ENCODE measurements around the gene ZNF732. TPM values are rescaled to one million over a fixed set of nuclear protein-coding genes. Genes with fewer than 3 reads are reported as not detected.

ZNF732 gene
- total and polyA plus RNA-seq, 9 donors = 0.30 to 0.85 (median 0.43) TPM

- Histone ChIP-seq H3K36me3 (no peaks in the 10 kb centered on the region), H3K4me3 (peak within 1 kb of the TSS; percentile 92), H3K4me1 (ENCODE audit: insufficient read depth) (peaks cover 10% of the 10 kb centered on the region), H3K27me3 (no peaks in the 10 kb centered on the region), H3K9me3 (peaks cover 0 to 4% of the 10 kb centered on the region in 2 donors), H3K27ac (peak within 1 kb of the TSS; percentile 92 to 94)
- intact Hi-C loops (cut with DNase I) = loop anchor here in 1 of 4 donors (5.0 kb wide), 2 partner anchors 160 to 335 kb away; partner anchors contain the start of genes ATP5ME, MYL5, PIGG and ZNF721
- DNase-seq = peak; percentile 96 to 98 (median 97)
- WGBS, 3 donors = 0% methylated on average over 58 to 59 of the region's 59 CpGs
- TF ChIP-seq EP300 (IDR thresholded peaks at IDR 0.05) (peak; percentile 2), POLR2A (IDR thresholded peaks at IDR 0.05) (peak; percentile 73)
- TF ChIP-seq, protein P1, sequence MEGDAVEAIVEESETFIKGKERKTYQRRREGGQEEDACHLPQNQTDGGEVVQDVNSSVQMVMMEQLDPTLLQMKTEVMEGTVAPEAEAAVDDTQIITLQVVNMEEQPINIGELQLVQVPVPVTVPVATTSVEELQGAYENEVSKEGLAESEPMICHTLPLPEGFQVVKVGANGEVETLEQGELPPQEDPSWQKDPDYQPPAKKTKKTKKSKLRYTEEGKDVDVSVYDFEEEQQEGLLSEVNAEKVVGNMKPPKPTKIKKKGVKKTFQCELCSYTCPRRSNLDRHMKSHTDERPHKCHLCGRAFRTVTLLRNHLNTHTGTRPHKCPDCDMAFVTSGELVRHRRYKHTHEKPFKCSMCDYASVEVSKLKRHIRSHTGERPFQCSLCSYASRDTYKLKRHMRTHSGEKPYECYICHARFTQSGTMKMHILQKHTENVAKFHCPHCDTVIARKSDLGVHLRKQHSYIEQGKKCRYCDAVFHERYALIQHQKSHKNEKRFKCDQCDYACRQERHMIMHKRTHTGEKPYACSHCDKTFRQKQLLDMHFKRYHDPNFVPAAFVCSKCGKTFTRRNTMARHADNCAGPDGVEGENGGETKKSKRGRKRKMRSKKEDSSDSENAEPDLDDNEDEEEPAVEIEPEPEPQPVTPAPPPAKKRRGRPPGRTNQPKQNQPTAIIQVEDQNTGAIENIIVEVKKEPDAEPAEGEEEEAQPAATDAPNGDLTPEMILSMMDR (IDR thresholded peaks at IDR 0.05) = no peak
These were observed 32.1 kb upstream of the ZNF732 start, which contains the start of gene ZNF141 for GRCh38 chr4:337143-337931. TSS of gene ZNF141 (plus strand) at chr4:337814. CDS start at chr4:337984, 170 bp downstream.

DNA sequence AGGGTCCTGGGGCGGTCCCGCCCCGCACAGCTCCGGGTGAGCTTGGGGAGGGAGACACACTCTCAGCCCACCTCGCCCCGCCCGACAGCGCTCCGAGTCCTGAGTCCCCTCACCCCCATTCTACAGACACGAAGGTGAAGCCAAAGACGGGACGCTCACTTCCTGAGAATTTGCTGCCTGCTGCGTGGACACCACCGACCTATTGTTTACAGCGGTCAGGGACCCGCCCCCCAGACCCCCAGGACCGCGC lies 31.5 kb upstream of the ZNF732 start:
- no peaks in the 10 kb centered on the region for H3K9me3 ChIP-seq
- no peak for TF ChIP-seq EP300 (IDR thresholded peaks at IDR 0.05)
- TF ChIP-seq POLR2A (IDR thresholded peaks at IDR 0.05) = no peak
- TF ChIP-seq, protein P1 (IDR thresholded peaks at IDR 0.05) = no peak
- H3K4me3 ChIP-seq = peak overlapping the region; percentile 92
- peak overlapping the region; percentile 92 to 94 for H3K27ac ChIP-seq
- peak in 1 of 5 donors; percentile 66 for DNase-seq
- intact Hi-C loops (cut with DNase I) = loop anchor here in 1 of 4 donors (5.0 kb wide), 2 partner anchors 160 to 335 kb away; partner anchors contain the start of genes ATP5ME, MYL5, PIGG and ZNF721
- no peaks in the 10 kb centered on the region for H3K36me3 ChIP-seq
- 0 to 2% (median 0%) methylated on average over 12 to 18 of the region's 18 CpGs for WGBS, 3 donors
- peaks cover 10% of the 10 kb centered on the region for H3K4me1 ChIP-seq (ENCODE audit: insufficient read depth)
- no peaks in the 10 kb centered on the region for H3K27me3 ChIP-seq

DNA sequence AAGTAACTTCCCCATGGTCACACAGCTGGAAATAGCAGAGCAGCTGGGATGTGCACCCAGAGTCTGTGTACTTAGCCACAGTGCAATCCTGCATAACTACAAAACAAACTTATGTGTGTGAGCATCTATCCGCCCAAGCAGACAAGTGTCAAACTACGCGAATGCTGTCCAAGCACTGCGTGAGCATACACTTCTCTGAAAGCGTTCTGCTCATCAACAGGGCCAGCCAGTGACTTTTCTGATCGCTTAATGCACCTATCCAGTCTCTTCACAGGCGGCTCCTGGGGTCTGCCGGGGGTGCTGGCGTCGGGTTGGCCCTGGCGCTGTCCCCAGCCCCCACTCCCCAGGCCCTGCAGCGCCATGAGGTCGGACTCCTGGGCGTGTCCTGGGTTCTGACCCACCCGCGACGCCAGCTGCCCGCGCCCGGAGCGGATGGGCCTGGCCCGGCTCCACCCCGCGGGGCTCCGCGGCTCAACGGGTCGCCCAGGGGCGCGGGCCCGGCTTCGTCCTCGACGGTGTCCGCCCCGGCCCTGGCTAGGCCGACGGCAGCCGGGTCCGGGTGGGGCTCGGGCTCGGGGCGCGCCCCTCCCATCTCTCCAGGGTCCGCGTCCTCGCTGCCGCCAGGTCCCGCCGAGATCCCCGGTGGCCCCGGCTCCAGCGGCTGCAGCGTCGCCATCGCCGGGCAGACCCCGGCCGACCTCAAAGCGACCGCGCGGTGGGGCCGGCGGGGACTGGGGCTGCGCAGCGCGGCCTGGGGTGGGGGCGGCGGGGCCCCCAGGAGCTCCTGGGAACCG lies 31.0 kb upstream of the ZNF732 start:
- H3K27ac ChIP-seq = peak overlapping the region; percentile 92 to 94
- no peaks in the 10 kb centered on the region for H3K36me3 ChIP-seq
- no peaks in the 10 kb centered on the region for H3K9me3 ChIP-seq
- peaks cover 10% of the 10 kb centered on the region for H3K4me1 ChIP-seq (ENCODE audit: insufficient read depth)
- no peaks in the 10 kb centered on the region for H3K27me3 ChIP-seq
- WGBS, 3 donors = 3 to 12% (median 6%) methylated on average over 23 to 71 of the region's 71 CpGs
- no peak for TF ChIP-seq POLR2A (IDR thresholded peaks at IDR 0.05)
- TF ChIP-seq, protein P1 (IDR thresholded peaks at IDR 0.05) = no peak
- TF ChIP-seq EP300 (IDR thresholded peaks at IDR 0.05) = no peak
- DNase-seq = peak; percentile 37 to 72 (median 60)
- H3K4me3 ChIP-seq = peak overlapping the region; percentile 92
- intact Hi-C loops (cut with DNase I) = loop anchor here in 1 of 4 donors (5.0 kb wide), 2 partner anchors 161 to 336 kb away; partner anchors contain the start of genes ATP5ME, MYL5, PIGG and ZNF721

GRCh38 chr4:335515-335914 lies 30.2 kb upstream of the ZNF732 start:
- no peaks in the 10 kb centered on the region for H3K36me3 ChIP-seq
- peak in 1 of 5 donors; percentile 24 for DNase-seq
- no peak overlapping the region for H3K4me3 ChIP-seq
- WGBS, 3 donors = 52 to 59% (median 52%) methylated on average over 2 of the region's 2 CpGs
- H3K27ac ChIP-seq = peak overlapping the region in 1 of 2 donors; percentile 94
- H3K9me3 ChIP-seq = no peaks in the 10 kb centered on the region
- TF ChIP-seq EP300 (IDR thresholded peaks at IDR 0.05) (no peak), POLR2A (IDR thresholded peaks at IDR 0.05) (no peak)
- TF ChIP-seq, protein P1 (IDR thresholded peaks at IDR 0.05) = no peak
- no peaks in the 10 kb centered on the region for H3K27me3 ChIP-seq
- intact Hi-C loops (cut with DNase I) = loop anchor here in 1 of 4 donors (5.0 kb wide), 2 partner anchors 162 to 337 kb away; partner anchors contain the start of genes ATP5ME, MYL5, PIGG and ZNF721
- H3K4me1 ChIP-seq (ENCODE audit: insufficient read depth) = peaks cover 10% of the 10 kb centered on the region
